ENCODE results near the gene TAMALIN.

GRCh38 chr12:52044292-52044983, 37.7 kb downstream of the TAMALIN start:
- TF ChIP-seq, protein P1, sequence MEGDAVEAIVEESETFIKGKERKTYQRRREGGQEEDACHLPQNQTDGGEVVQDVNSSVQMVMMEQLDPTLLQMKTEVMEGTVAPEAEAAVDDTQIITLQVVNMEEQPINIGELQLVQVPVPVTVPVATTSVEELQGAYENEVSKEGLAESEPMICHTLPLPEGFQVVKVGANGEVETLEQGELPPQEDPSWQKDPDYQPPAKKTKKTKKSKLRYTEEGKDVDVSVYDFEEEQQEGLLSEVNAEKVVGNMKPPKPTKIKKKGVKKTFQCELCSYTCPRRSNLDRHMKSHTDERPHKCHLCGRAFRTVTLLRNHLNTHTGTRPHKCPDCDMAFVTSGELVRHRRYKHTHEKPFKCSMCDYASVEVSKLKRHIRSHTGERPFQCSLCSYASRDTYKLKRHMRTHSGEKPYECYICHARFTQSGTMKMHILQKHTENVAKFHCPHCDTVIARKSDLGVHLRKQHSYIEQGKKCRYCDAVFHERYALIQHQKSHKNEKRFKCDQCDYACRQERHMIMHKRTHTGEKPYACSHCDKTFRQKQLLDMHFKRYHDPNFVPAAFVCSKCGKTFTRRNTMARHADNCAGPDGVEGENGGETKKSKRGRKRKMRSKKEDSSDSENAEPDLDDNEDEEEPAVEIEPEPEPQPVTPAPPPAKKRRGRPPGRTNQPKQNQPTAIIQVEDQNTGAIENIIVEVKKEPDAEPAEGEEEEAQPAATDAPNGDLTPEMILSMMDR (conservative IDR thresholded peaks at IDR 0.05; ENCODE audit: low read length) = no peak
- TF ChIP-seq EZH2phosphoT487 (IDR thresholded peaks at IDR 0.05; ENCODE audit: borderline replicate concordance) = no peak
